Measurements from ENCODE around the gene GSTCD.

The GSTCD gene

GRCh38 chr4:105828074-105828473 is 119.5 kb downstream of the GSTCD start:
- Histone ChIP-seq H3K36me3 (ENCODE audit: control insufficient read depth in 4 of 4, insufficient read depth in 4 of 4, low read length in 3 of 4) (peaks cover 0 to 7% (median 2%) of the 10 kb centered on the region in 4 experiments), H3K27ac (ENCODE audit: insufficient read depth in 1 of 2, low read depth in 1 of 2, low read length in 2 of 2, poor library complexity in 1 of 2, severe bottlenecking in 2 of 2) (no peak overlapping the region), H3K4me3 (ENCODE audit: control insufficient read depth in 1 of 7, extremely low read depth in 1 of 7, insufficient read depth in 4 of 7, low read depth in 2 of 7, low read length in 6 of 7) (no peak overlapping the region), H3K27me3 (replicated peaks in 2 of 5; ENCODE audit: control insufficient read depth in 4 of 5, insufficient read depth in 5 of 5, low read length in 4 of 5) (no peaks in the 10 kb centered on the region), H3K4me1 (ENCODE audit: control extremely low read depth in 1 of 4, control insufficient read depth in 4 of 4, insufficient read depth in 4 of 4, low read length in 3 of 4) (no peaks in the 10 kb centered on the region), H3K9me3 (ENCODE audit: control extremely low read depth in 1 of 5, control insufficient read depth in 4 of 5, insufficient read depth in 2 of 5, low read depth in 1 of 5, low read length in 4 of 5) (peaks cover 0 to 3% (median 0%) of the 10 kb centered on the region in 5 experiments)
- no peak for DNase-seq
- ChIA-PET CTCF (no interaction called here), POLR2A (interaction anchor here (0.6 kb wide), 1 partner anchor 118 kb away, joined by 6 read pairs; no protein-coding TSS in a partner anchor)
- WGBS (ENCODE audit: insufficient coverage) = no CpG with 5 or more reads among the region's 2 CpGs

DNA sequence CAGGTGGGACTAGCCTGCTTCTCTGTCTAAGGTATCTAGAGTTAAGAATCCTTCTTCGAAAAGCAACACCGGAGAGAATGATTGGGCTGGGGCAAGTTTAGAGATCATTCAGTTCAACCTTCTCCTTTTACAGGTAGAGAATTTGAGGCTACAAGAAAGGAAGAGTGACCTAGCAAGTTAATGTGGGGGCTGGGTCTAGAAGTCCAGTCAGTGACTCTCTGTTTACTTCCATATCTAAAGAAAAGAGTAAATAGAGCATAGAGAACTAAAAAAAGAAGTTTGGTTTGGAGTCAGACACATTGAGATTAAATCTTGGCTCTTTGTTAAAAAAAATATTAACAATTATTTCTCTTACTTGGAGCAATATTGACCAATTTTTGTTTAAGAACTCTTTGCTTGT is 122.6 kb downstream of the GSTCD start:
- ChIA-PET CTCF (no interaction called here), POLR2A (no interaction called here)
- 100% methylated on average over 2 of the region's 2 CpGs for WGBS (ENCODE audit: insufficient coverage)
- DNase-seq = no peak
- Histone ChIP-seq H3K27ac (ENCODE audit: insufficient read depth in 1 of 2, low read depth in 1 of 2, low read length in 2 of 2, poor library complexity in 1 of 2, severe bottlenecking in 2 of 2) (no peak overlapping the region), H3K4me3 (ENCODE audit: control insufficient read depth in 1 of 7, extremely low read depth in 1 of 7, insufficient read depth in 4 of 7, low read depth in 2 of 7, low read length in 6 of 7) (no peak overlapping the region), H3K4me1 (ENCODE audit: control extremely low read depth in 1 of 4, control insufficient read depth in 4 of 4, insufficient read depth in 4 of 4, low read length in 3 of 4) (no peaks in the 10 kb centered on the region), H3K9me3 (ENCODE audit: control extremely low read depth in 1 of 5, control insufficient read depth in 4 of 5, insufficient read depth in 2 of 5, low read depth in 1 of 5, low read length in 4 of 5) (peaks cover 0 to 8% (median 0%) of the 10 kb centered on the region in 5 experiments), H3K27me3 (replicated peaks in 2 of 5; ENCODE audit: control insufficient read depth in 4 of 5, insufficient read depth in 5 of 5, low read length in 4 of 5) (no peaks in the 10 kb centered on the region), H3K36me3 (ENCODE audit: control insufficient read depth in 4 of 4, insufficient read depth in 4 of 4, low read length in 3 of 4) (peaks cover 0 to 23% (median 11%) of the 10 kb centered on the region in 4 experiments)

DNA sequence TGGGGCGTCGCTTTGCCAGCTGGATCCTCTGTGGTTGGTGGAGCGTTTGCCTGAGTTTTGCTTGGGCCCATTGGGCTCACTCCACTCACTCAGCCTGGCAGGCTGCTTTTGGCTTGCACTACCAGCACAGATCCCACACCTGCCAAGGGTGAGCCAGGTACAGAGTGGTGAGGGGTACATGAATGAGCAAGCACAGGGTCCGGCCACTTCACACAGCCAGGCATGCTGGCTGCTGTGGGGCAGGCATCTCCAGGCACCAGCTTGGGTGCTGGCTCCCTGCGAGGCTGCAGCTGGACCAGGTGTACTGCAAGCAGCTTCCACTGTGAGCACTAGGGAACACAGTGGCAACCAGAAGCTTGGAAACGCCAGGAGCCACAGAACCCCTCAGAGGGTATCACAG is 126.6 kb downstream of the GSTCD start:
- DNase-seq = no peak
- Histone ChIP-seq H3K27ac (ENCODE audit: insufficient read depth in 1 of 2, low read depth in 1 of 2, low read length in 2 of 2, poor library complexity in 1 of 2, severe bottlenecking in 2 of 2) (no peak overlapping the region), H3K9me3 (ENCODE audit: control extremely low read depth in 1 of 5, control insufficient read depth in 4 of 5, insufficient read depth in 2 of 5, low read depth in 1 of 5, low read length in 4 of 5) (peaks cover 0 to 11% (median 0%) of the 10 kb centered on the region in 5 experiments), H3K27me3 (replicated peaks in 2 of 5; ENCODE audit: control insufficient read depth in 4 of 5, insufficient read depth in 5 of 5, low read length in 4 of 5) (no peaks in the 10 kb centered on the region), H3K4me3 (ENCODE audit: control insufficient read depth in 1 of 7, extremely low read depth in 1 of 7, insufficient read depth in 4 of 7, low read depth in 2 of 7, low read length in 6 of 7) (no peak overlapping the region), H3K36me3 (ENCODE audit: control insufficient read depth in 4 of 4, insufficient read depth in 4 of 4, low read length in 3 of 4) (peaks cover 0 to 23% (median 15%) of the 10 kb centered on the region in 4 experiments), H3K4me1 (ENCODE audit: control extremely low read depth in 1 of 4, control insufficient read depth in 4 of 4, insufficient read depth in 4 of 4, low read length in 3 of 4) (no peaks in the 10 kb centered on the region)
- CTCF ChIA-PET = no interaction called here
- WGBS (ENCODE audit: insufficient coverage) = 91% methylated on average over 6 of the region's 6 CpGs
- POLR2A ChIA-PET = no interaction called here

DNA sequence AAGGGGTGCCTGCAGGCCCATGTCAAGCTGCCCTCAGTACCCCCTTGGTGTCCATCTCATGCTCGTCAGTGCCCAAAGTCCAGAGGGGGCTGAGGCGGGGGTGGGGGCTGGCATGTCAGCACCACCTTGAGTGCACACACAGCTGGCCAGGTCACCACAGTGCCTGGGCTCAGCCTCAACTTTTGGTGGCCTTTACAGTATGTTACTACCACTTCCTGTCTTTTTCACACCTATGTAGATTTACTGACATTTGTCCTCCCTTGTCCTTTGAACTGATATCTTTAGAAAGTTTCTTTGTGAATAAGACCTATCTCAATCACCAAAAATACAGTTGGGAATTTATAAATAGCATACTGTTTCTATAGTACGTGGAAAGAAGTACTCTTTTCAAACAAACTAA is 128.0 kb downstream of the GSTCD start:
- ChIA-PET CTCF (no interaction called here), POLR2A (no interaction called here)
- Histone ChIP-seq H3K9me3 (ENCODE audit: control extremely low read depth in 1 of 5, control insufficient read depth in 4 of 5, insufficient read depth in 2 of 5, low read depth in 1 of 5, low read length in 4 of 5) (peaks cover 0 to 11% (median 0%) of the 10 kb centered on the region in 5 experiments), H3K27me3 (replicated peaks in 2 of 5; ENCODE audit: control insufficient read depth in 4 of 5, insufficient read depth in 5 of 5, low read length in 4 of 5) (no peaks in the 10 kb centered on the region), H3K36me3 (ENCODE audit: control insufficient read depth in 4 of 4, insufficient read depth in 4 of 4, low read length in 3 of 4) (peaks cover 0 to 23% (median 15%) of the 10 kb centered on the region in 4 experiments), H3K4me1 (ENCODE audit: control extremely low read depth in 1 of 4, control insufficient read depth in 4 of 4, insufficient read depth in 4 of 4, low read length in 3 of 4) (no peaks in the 10 kb centered on the region), H3K27ac (ENCODE audit: insufficient read depth in 1 of 2, low read depth in 1 of 2, low read length in 2 of 2, poor library complexity in 1 of 2, severe bottlenecking in 2 of 2) (no peak overlapping the region), H3K4me3 (ENCODE audit: control insufficient read depth in 1 of 7, extremely low read depth in 1 of 7, insufficient read depth in 4 of 7, low read depth in 2 of 7, low read length in 6 of 7) (no peak overlapping the region)
- no peak for DNase-seq
- WGBS (ENCODE audit: insufficient coverage) = 100% methylated on average over 1 of the region's 3 CpGs

- WGBS (ENCODE audit: insufficient coverage) = 100% methylated on average over 1 of the region's 2 CpGs
These were observed 128.5 kb downstream of the GSTCD start for GRCh38 chr4:105837037-105837436.

GRCh38 chr4:105838082-105838481 is 129.5 kb downstream of the GSTCD start:
- Histone ChIP-seq H3K27me3 (replicated peaks in 2 of 5; ENCODE audit: control insufficient read depth in 4 of 5, insufficient read depth in 5 of 5, low read length in 4 of 5) (no peaks in the 10 kb centered on the region), H3K4me3 (ENCODE audit: control insufficient read depth in 1 of 7, extremely low read depth in 1 of 7, insufficient read depth in 4 of 7, low read depth in 2 of 7, low read length in 6 of 7) (no peak overlapping the region), H3K27ac (ENCODE audit: insufficient read depth in 1 of 2, low read depth in 1 of 2, low read length in 2 of 2, poor library complexity in 1 of 2, severe bottlenecking in 2 of 2) (no peak overlapping the region), H3K36me3 (ENCODE audit: control insufficient read depth in 4 of 4, insufficient read depth in 4 of 4, low read length in 3 of 4) (peaks cover 4 to 25% (median 13%) of the 10 kb centered on the region in 4 experiments), H3K9me3 (ENCODE audit: control extremely low read depth in 1 of 5, control insufficient read depth in 4 of 5, insufficient read depth in 2 of 5, low read depth in 1 of 5, low read length in 4 of 5) (peaks cover 0 to 11% (median 0%) of the 10 kb centered on the region in 5 experiments), H3K4me1 (ENCODE audit: control extremely low read depth in 1 of 4, control insufficient read depth in 4 of 4, insufficient read depth in 4 of 4, low read length in 3 of 4) (no peaks in the 10 kb centered on the region)
- WGBS (ENCODE audit: insufficient coverage) = no CpG with 5 or more reads among the region's 1 CpG
- ChIA-PET CTCF (no interaction called here), POLR2A (no interaction called here)
- DNase-seq = no peak

More at GRCh38 chr4:105837037-105837436, 128.5 kb downstream of the GSTCD start:
- Histone ChIP-seq H3K27me3 (replicated peaks in 2 of 5; ENCODE audit: control insufficient read depth in 4 of 5, insufficient read depth in 5 of 5, low read length in 4 of 5) (no peaks in the 10 kb centered on the region), H3K4me3 (ENCODE audit: control insufficient read depth in 1 of 7, extremely low read depth in 1 of 7, insufficient read depth in 4 of 7, low read depth in 2 of 7, low read length in 6 of 7) (no peak overlapping the region), H3K36me3 (ENCODE audit: control insufficient read depth in 4 of 4, insufficient read depth in 4 of 4, low read length in 3 of 4) (peaks cover 0 to 23% (median 15%) of the 10 kb centered on the region in 4 experiments), H3K27ac (ENCODE audit: insufficient read depth in 1 of 2, low read depth in 1 of 2, low read length in 2 of 2, poor library complexity in 1 of 2, severe bottlenecking in 2 of 2) (no peak overlapping the region), H3K9me3 (ENCODE audit: control extremely low read depth in 1 of 5, control insufficient read depth in 4 of 5, insufficient read depth in 2 of 5, low read depth in 1 of 5, low read length in 4 of 5) (peaks cover 0 to 11% (median 0%) of the 10 kb centered on the region in 5 experiments), H3K4me1 (ENCODE audit: control extremely low read depth in 1 of 4, control insufficient read depth in 4 of 4, insufficient read depth in 4 of 4, low read length in 3 of 4) (no peaks in the 10 kb centered on the region)
- DNase-seq = no peak
- POLR2A ChIA-PET = no interaction called here
- CTCF ChIA-PET = no interaction called here

DNA sequence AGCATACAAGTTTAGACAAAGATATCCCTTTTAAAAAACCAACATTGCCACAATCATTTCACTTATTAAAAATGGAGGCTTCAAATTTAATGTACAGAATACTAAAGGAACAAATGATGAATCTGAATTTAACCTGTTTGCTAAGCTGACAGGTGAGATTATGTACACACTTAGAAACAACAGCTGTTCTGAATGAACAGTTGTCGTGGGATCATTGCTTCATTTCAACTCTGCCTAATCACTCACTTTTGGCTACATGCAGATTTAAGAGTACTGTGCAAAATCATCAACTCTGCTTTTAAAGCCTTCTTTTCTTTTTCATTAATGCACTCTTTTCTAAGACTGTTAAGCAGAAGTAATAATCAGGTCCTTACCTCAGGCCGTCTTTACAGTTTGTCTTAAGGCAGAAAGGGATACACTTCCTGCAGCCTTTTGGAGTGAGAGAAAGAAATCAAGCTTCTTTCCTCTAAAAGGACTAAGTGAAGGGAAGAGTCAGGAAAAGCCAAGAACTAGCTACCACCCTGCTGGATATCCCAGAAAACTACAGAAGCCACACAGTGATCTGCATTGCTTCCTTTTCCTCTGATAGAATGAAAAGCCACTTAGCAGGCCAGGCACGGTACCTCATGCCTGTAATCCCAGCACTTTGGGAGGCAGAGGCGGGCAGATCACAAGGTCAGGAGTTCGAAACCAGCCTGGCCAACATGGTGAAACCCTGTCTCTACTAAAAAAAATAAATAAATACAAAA is 132.0 kb downstream of the GSTCD start:
- H3K9me3 ChIP-seq (ENCODE audit: control extremely low read depth in 1 of 5, control insufficient read depth in 4 of 5, insufficient read depth in 2 of 5, low read depth in 1 of 5, low read length in 4 of 5) = peaks cover 0 to 11% (median 0%) of the 10 kb centered on the region in 5 experiments
- ChIA-PET CTCF (no interaction called here), POLR2A (no interaction called here)
- H3K4me3 ChIP-seq (ENCODE audit: control insufficient read depth in 1 of 7, extremely low read depth in 1 of 7, insufficient read depth in 4 of 7, low read depth in 2 of 7, low read length in 6 of 7) = no peak overlapping the region
- no peaks in the 10 kb centered on the region for H3K4me1 ChIP-seq (ENCODE audit: control extremely low read depth in 1 of 4, control insufficient read depth in 4 of 4, insufficient read depth in 4 of 4, low read length in 3 of 4)
- H3K27me3 ChIP-seq (replicated peaks in 2 of 5; ENCODE audit: control insufficient read depth in 4 of 5, insufficient read depth in 5 of 5, low read length in 4 of 5) = no peaks in the 10 kb centered on the region
- DNase-seq = no peak
- 94% methylated on average over 2 of the region's 5 CpGs for WGBS (ENCODE audit: insufficient coverage)
- no peak overlapping the region for H3K27ac ChIP-seq (ENCODE audit: insufficient read depth in 1 of 2, low read depth in 1 of 2, low read length in 2 of 2, poor library complexity in 1 of 2, severe bottlenecking in 2 of 2)
- H3K36me3 ChIP-seq (ENCODE audit: control insufficient read depth in 4 of 4, insufficient read depth in 4 of 4, low read length in 3 of 4) = peaks cover 0 to 27% (median 6%) of the 10 kb centered on the region in 4 experiments
